Activated CD8-positive, alpha-beta memory T cell treated with anti-CD3 and anti-CD28 coated beads, Interleukin-2, amount 50 U/mL, for 1 hour (primary cell): Measurements from ENCODE around the gene ACSF3.
"Not testable (repeated sequence)": the region's sequence is repeated elsewhere in the genome, so short reads cannot be mapped to it uniquely, and the experiment has no call there.

Source experiments
- DNase-seq: peaks from one replicate; pipeline ENCODE4 v3.0.0-alpha.2; 2020; ENCODE audit errors: extremely low read depth

ACSF3 gene

GRCh38 chr16:89055894-89056555 is 37.6 kb upstream of the ACSF3 start:
- no peak for DNase-seq

- DNase-seq = no peak
These were observed 37.1 kb upstream of the ACSF3 start for GRCh38 chr16:89056592-89056991.

GRCh38 chr16:89057738-89058137 is 35.9 kb upstream of the ACSF3 start:
- DNase-seq = no peak

- DNase-seq = no peak
These were observed 34.8 kb upstream of the ACSF3 start for GRCh38 chr16:89058812-89059211.

- no peak for DNase-seq
These were observed 33.4 kb upstream of the ACSF3 start for GRCh38 chr16:89060207-89060794.

GRCh38 chr16:89061086-89061485 is 32.6 kb upstream of the ACSF3 start:
- no peak for DNase-seq

GRCh38 chr16:89061590-89062380 is 31.9 kb upstream of the ACSF3 start:
- no peak for DNase-seq

GRCh38 chr16:89062389-89063345 is 31.0 kb upstream of the ACSF3 start:
- DNase-seq = no peak

GRCh38 chr16:89063768-89064320 is 29.8 kb upstream of the ACSF3 start:
- DNase-seq = no peak

- DNase-seq = no peak
These were observed 28.8 kb upstream of the ACSF3 start for GRCh38 chr16:89064606-89065457.

- no peak for DNase-seq
These were observed 28.2 kb upstream of the ACSF3 start for GRCh38 chr16:89065458-89065822.

GRCh38 chr16:89066721-89067120 is 26.9 kb upstream of the ACSF3 start:
- no peak for DNase-seq

GRCh38 chr16:89067677-89068443 is 25.8 kb upstream of the ACSF3 start:
- DNase-seq = no peak

- DNase-seq = not testable (repeated sequence)
These were observed 24.6 kb upstream of the ACSF3 start for GRCh38 chr16:89068814-89069616.

GRCh38 chr16:89069920-89070319 is 23.7 kb upstream of the ACSF3 start:
- DNase-seq = no peak

- DNase-seq = no peak
These were observed 23.1 kb upstream of the ACSF3 start for GRCh38 chr16:89070590-89070989.

GRCh38 chr16:89071686-89072547 is 21.7 kb upstream of the ACSF3 start:
- DNase-seq = no peak

- DNase-seq = no peak
These were observed 21.0 kb upstream of the ACSF3 start for GRCh38 chr16:89072548-89073130.
